ENCODE measurements around the gene BCAS4. TPM values are rescaled to one million over a fixed set of nuclear protein-coding genes. Genes with fewer than 3 reads are reported as not detected.
"Not testable (repeated sequence)": the region's sequence is repeated elsewhere in the genome, so short reads cannot be mapped to it uniquely, and the experiment has no call there.

BCAS4 gene
- total RNA-seq, 1 donor from 2014 or later, result 2.6 TPM

DNA sequence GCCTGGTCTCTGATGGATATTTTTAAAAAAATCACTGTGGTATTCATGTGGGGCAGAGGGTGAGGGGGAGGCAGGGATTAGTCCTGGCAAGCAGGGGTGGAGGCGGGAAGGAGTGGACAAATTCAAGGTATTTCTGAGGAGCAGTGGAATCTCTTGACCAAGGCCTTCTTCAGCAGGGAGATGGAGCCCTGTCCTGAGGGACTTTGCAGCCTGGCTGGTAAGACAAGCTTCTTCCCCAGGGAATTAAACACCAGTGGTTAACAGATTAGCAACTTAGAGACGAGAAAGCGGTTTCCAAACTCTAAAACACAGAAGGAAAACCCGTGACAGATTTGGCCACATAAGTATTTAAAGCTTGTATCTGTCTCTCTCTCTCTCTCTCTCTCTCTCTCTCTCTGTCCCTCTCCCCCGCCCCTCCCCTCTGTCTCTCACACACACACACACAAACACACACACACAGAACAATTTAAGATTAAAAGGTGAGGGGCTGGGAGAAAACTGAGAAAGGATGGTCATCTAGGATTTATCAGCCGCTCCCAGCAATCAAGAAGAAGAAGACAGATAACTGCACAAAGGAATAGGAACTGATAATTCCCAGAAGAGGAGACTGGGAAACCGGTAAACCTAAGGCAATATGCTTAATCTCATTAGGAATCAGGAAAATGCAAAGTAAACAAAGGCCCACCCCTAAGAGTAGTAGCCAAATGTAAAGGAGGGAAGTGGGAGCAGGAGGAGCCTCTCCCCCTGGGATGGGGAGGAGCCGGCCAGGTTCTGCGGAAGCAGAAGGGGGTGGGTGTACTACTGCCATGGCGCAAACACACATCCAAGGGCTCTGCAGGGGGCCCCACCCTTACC lies 27.7 kb upstream of the BCAS4 start:
- DNase-seq; ATAC-seq (ENCODE audit: poor library complexity); intact Hi-C loops (cut with DNase I): not testable (repeated sequence)

DNA sequence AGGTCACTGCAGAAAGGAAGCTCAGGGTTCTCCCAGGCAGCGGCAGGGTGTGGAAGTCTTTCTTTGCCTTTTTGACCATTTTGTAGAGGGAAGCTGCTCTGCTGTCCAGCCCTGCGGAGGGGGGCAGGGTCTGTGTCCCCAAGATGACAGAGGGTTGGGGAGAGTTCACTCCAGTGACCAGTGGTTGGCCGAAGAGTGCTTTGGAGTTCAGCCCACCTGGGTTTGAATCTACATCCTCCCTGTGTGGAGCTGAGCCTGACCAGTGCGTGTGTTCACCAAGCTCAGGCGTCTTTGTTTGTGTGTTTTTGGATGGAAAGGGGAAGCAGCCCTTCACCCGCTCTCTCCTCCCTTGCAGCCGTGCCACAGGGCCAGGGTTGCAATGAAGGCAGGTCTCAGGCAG lies 25.9 kb upstream of the BCAS4 start:
- intact Hi-C loops (cut with DNase I); ATAC-seq (ENCODE audit: poor library complexity); DNase-seq: not testable (repeated sequence)

DNA sequence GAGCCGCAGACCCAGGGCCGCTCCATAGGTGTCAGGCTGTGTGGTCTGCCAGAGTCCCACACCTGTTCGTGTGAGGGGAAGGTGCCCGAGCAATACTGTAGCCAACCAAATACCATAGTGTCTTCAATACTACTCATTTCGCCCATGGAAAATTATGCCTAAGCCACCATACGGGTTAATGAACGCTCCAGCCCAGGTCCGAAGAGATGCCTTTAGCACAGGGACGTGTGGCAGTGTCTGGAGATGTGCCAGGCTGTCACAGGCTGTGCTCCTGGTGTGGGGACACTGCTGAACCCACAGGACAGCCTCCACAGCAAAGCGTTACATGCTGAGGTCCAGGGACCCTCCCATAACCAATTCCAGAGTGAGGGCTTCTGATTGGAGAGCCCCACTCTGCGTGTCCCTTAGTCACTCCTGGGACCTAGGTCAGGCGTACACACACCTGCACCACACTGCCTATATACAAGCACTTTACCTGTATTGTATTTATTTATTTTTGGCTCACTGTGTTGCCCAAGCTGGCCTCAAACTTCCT lies 25.2 kb upstream of the BCAS4 start:
- DNase-seq; intact Hi-C loops (cut with DNase I): not testable (repeated sequence)
- ATAC-seq (ENCODE audit: poor library complexity), result peak; percentile 41

DNA sequence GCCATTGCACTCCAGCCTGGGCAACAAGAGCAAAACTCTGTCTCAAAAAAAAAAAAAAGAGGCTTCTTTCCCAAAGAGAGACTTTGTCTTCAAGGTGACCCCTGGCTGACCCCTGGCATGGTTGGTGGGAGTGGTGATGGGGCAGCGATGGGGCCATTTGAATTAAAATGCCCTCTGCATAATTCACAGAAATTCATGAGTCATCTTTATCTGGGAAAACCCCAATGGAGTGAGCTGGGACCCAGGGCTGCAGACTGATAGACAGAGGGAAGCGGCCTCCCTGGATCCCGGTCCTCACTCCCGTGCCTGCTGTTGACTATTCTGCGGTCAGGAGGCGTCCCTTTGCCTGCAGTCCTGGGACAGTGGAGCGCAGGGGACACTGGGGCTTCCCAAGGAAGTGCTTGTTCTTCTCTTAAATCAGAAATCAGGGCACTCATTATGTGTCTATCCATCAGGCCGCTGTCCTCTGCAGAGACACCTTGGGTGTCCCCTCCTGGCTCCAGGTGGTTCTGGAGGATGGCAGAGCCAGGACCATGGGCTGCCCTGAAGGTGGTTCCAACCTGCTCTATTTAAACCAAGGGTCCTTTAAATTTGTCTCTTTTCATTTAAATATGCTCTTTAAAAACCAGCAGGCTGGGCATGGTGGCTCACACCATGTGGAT lies 23.3 kb upstream of the BCAS4 start:
- intact Hi-C loops (cut with DNase I); ATAC-seq (ENCODE audit: poor library complexity); DNase-seq: not testable (repeated sequence)

DNA sequence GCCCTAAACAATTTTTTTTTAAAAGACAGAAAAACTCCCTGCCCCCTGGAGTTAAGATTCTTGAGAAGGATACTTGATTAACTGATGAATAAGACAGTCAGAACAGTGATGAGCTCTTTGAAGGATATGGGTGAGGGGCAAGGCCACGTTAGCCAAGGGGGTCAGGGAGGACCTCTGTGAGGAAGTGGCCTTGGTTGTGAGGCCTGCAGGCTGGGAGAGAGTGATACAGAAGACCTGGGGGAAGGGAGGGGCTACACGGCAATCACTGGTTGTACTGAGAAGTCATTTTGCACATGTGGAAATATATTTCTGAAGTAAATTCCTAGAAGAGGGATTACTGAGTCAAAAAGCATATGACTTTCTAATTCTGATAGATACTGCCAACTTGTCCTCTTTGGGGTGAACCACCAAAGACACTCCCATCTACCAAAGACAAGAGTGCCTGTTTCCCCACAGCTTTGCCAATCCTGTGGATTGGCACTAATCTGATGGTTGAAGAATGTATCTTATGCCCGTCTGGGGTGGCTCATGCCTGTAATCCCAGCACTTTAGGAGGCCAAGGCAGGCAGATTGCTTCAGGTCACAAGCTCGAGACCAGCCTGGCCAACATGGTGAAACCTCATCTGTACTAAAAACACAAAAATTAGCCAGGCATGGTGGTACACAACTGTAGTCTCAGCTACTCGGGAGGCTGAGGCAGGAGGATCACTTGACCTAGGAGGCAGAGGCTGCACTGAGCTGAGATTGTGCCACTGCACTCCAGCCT lies 22.3 kb upstream of the BCAS4 start:
- intact Hi-C loops (cut with DNase I), result no loop called here

DNA sequence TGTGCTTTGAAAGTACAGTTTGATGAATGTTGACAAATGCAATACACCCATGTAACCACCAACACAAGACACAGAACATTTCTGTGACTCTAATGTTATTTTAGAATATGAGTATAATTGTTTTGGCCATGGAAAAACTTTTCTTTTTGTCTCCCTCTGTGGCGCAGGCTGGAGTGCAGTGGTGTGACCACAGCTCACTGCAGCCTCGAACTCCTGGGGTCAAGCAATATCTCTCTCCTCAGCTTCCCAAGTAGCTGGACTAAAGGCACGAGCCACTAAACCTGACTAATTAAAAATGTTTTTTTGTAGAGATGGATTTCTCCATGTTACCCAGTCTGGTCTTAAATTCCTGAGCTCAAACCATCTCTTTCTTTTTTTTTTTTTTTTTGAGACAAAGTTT lies 20.3 kb upstream of the BCAS4 start:
- no peak for ATAC-seq (ENCODE audit: poor library complexity)
- DNase-seq, result no peak
- intact Hi-C loops (cut with DNase I), result no loop called here

More for the DNA sequence above, 22.3 kb upstream of the BCAS4 start:
- DNase-seq (no peak), ATAC-seq (ENCODE audit: poor library complexity) (no peak)

DNA sequence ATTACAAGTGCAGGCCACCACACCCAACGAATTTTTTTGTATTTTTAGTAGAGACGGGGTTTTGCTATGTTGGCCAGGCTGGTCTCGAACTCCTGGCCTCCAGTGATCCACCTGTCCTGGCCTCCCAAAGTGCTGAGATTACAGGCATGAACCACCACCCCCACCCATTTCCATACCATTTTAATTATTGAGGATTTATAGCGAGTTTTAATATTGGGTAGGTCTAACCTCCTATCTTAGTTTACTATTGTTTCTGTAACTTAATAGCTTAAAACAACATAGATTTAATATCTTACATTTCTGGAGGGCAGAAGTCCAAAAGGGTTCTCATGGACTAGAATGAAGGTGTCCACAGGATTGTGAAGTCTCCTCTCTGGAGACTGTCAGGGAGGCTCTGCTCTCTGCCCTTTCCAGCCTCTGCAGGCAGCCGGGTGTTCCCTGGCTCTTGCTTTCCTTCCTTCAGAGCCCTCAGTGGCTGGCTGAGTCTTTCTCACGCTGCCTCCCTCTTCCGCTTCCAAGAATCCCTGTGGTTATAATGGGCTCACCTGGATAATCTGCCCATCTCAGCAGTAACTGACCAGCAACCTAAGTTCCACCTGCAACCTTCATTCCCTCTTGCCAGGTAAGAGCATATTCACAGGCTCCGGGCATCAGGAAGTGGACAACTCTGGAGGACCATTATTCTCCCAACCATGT lies 18.6 kb upstream of the BCAS4 start:
- no peak for ATAC-seq (ENCODE audit: poor library complexity)
- intact Hi-C loops (cut with DNase I), result no loop called here
- no peak for DNase-seq

DNA sequence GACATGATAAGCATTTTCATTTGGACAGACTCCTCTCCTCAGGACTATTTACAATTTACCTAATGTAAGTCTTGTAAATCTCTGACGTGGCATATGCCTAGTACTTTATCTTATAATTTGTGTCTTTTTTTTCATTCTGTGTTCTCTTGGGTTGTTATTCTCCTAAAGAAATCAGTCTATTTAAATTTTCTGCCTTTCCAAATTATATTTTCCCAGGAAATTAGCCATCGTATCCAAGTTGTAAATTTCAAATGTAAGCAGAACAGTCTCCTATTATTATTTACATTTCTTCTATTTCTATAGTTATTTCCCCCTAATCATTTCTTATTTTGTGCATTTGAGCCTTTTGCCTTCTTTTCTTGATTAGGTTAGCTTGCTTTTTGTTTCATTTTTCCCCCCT lies 17.5 kb upstream of the BCAS4 start:
- ATAC-seq (ENCODE audit: poor library complexity), result no peak
- intact Hi-C loops (cut with DNase I), result no loop called here
- DNase-seq, result no peak

DNA sequence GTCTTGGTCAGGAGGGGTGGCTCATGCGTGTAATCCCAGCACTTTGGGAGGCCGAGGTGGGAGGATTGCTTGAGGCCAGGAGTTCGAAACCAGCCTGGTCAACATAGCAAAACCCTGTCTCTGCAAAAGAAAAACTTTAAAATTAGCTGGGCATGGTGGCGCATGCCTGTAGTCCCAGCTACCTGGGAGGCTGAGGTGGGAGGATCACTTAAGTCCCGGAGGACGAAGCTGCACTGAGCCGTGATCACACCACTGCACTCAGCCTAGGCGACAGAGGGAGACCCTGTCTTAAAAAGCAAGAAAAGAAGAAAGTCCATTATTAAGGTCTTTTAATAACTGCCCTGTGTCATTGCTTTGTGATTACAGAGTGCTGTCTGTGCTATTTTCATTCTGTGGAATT lies 15.9 kb upstream of the BCAS4 start:
- ATAC-seq (ENCODE audit: poor library complexity); DNase-seq; intact Hi-C loops (cut with DNase I): not testable (repeated sequence)

DNA sequence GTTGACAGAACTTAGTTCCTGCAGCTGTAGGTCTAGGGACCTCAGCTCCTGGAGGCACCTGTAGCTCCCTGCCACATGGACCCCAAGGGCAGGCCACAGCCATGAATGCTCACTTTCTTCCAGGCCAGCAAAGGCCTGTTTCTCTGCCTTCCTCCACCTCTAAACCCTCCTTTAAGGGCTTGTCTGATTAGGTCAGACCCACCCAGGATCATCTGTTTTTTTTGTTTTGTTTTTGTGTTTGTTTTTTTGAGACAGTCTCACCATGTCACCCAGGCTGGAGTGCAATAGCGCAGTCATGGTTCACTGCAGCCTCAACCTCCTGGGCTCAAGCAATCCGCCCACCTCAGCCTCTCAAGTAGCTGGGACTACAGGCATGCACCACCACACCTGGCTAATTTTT lies 11.5 kb upstream of the BCAS4 start:
- DNase-seq, result no peak
- ATAC-seq (ENCODE audit: poor library complexity), result no peak
- intact Hi-C loops (cut with DNase I), result no loop called here

DNA sequence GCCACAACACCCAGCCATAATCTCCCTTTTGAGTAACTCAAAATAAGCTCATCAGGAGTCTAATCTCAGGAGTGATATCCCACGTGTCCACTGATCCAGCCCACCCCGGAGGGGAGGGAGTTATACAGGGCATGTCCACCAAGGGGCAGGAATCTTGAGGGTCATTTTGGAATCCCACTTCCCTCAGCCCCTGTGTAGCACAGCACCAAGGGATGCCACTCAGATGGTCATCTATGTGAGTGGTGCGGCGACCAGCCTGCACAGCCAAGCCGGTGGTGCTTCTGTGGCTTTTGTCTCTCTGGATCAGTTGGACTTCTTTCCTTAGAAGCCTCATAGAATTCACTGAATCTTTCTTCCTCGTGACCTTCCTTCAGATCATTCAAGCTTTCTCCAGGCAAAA lies 11.0 kb upstream of the BCAS4 start:
- intact Hi-C loops (cut with DNase I), result no loop called here
- DNase-seq, result no peak

DNA sequence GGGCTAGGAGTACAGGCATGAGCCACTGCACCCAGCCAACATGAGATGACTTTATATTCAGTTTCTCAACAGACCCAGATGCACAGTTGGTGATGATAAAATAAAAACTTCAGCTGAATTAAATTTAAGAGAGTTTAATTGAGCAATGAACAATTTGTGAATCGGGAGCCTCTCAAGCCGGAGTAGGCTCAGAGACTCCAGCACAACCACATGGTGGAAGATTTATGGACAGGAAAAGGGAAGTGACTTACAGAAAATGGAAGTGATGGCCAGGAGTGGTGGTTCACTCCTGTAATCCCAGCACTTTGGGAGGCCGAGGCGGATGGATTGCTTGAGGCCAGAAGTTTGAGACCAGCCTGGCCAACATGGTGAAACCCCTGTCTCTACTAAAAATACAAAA lies 10.4 kb upstream of the BCAS4 start:
- ATAC-seq (ENCODE audit: poor library complexity), result no peak
- DNase-seq, result no peak
- intact Hi-C loops (cut with DNase I), result no loop called here

More for the DNA sequence above, 11.0 kb upstream of the BCAS4 start:
- no peak for ATAC-seq (ENCODE audit: poor library complexity)

DNA sequence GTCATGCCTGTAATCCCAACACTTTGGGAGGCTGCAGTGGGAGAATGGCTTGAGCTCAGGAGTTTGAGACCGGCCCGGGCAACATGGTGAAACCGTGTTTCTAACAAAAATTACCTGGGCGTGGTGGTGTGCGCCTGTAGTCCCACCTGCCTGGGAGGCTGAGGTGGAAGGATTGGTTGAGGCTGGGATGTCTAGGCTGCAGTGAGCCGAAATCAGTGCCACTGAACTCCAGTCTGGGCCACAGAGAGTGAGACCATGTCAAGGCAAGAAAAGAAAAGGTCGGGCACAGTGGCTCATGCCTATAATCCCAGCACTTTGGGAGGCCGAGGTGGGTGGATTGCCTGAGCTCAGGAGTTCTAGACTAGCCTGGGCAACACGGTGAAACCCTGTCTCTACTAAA lies 8.2 kb upstream of the BCAS4 start:
- ATAC-seq (ENCODE audit: poor library complexity), result no peak
- intact Hi-C loops (cut with DNase I), result no loop called here
- DNase-seq, result no peak

DNA sequence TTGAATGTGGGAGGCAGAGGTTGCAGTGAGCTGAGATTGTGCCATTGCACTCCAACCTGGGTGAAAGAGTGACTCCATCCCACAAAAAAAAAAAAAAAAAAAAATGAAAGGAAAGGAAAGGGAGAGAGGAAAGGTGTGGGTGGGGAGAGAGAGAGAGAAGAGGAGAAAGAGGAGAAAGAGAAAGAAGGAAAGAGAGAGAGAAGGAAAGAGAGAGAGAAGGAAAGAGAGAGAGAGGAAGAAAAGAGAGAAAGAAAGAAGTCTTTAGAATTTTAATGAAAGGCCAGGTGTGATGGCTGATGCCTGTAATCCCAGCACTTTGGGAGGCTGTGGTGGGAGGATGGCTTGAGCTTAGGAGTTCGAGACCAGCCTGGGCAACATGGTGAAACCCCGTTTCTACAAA lies 7.7 kb upstream of the BCAS4 start:
- intact Hi-C loops (cut with DNase I), result no loop called here
- ATAC-seq (ENCODE audit: poor library complexity) (no peak), DNase-seq (no peak)

DNA sequence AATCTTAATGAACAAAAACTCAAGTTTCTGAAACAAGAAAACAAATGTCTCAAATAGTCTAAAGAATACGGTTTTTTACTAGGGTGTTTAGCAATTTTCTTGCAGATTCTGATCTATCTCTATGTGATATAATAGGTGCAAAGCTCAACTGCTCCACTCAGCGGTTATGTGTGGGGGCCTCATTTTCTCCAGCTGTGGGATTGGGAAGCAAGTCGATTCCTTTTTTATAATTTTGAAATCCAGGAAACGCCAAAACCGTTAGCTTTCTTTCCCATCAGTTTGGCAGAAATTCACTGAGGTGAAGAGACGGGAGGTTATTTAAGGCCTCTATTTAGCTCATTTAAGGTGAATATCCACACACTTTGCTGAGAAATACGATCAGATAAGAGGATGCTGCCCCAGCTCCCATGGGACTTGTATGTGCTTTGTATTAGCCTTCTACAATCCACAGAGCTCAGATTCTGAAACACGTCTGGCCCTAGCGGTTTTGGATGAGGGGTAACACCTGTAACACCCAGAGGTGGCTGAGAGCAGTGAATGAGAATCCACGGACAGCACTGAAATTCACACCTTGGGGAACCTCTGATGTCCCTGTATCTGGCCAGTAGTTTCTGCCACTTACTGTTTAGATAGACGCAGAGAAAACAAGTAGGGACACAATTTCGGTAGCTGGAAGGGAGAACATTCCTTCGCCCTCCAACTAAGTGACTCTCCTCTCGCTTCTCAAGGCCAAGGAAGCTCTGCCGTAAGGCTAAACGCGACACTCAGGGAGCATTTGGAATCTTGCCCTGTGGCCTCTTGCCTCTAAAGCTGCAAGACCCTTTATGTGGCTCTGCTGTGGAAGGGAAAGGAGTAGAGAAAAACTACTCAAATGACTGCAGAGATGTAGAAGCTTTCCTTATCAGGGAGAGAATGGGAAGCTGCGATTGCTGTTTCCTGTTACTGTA lies 6.5 kb upstream of the BCAS4 start:
- DNase-seq, result no peak
- ATAC-seq (ENCODE audit: poor library complexity), result no peak
- intact Hi-C loops (cut with DNase I), result no loop called here

DNA sequence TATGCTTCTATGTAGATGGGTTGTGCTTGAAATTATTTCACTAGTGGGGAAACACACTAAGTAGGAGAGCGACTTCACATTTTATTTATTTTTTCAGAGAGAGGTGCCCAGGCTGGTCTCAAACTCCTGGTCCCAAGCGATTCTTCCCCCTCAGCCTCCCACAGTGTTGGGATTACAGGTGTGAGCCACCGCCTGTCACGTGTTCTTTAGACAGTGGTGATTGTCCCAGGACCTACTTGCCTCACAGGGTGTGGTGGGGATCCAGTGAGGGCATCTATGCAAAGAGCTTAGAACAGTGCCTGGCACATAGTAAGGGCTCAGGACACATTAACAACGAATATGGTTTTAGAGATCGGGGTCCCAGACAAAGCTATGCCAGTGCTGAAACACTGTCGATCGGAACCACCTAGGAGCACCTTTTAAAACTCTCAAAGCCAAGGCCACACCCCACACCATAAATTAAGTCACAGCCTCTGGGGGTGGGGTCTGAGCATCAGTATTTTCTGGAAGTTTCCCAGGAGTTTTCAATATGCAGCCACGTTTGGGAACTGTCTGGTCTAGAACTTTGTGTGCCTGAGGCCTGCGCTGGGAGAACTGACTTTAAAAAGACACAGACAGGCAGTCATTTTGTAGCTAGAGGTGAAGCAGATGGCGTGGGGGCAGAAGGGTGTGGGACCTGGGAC lies 4.8 kb upstream of the BCAS4 start:
- peak; percentile 0 for ATAC-seq (ENCODE audit: poor library complexity)
- intact Hi-C loops (cut with DNase I), result loop anchor here (5.0 to 10.0 kb wide), 2 partner anchors 142 to 515 kb away; partner anchors contain the start of gene ADNP
- DNase-seq, result no peak
